PC-9 (cell line): ENCODE measurements around the gene MVB12B.

ENCODE experiments used
- EZH2 ChIP-seq: fragments of 200-600 bp; sonication (generic); IDR thresholded peaks from 2 replicates; pipeline ENCODE4 v1.8.0; 2017; ENCODE audit warnings: antibody characterized with exemption, low read depth
- TF ChIP-seq, protein P1 (sequence below): fragments of 200-600 bp; sonication (generic); conservative IDR thresholded peaks from 2 replicates; pipeline ENCODE4 v1.6.1; 2017; ENCODE audit warnings: mixed run types, antibody characterized with exemption, mild to moderate bottlenecking, moderate library complexity

DNA sequence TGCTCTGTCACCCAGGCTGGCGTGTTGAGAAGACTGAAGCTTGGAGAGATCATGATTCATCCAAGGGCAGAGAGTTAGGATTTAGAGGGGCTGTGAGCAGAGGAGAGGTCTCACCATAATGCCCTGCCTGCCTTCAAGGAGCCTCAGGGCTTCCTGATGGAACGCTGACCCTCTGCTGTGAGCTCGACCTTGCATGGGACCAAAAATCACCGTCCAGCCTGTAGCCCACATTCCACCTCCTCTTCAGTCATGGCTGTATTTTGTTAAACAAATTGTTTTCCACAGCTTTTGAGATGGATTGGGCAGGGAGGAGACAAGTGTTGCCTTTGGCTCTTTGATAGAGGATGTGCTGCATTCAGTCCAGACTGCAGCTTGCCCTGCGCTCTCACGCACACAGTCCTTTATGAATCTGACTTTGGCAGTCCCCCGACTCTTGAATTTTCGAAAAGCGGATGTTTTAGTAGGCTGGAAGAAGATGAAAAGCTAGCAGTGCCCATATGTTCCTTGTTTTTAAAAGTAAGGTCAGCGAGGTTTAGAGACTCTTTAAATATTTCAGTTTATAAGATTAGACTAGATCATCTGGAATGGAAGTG is 79.5 kb downstream of the MVB12B start:
- TF ChIP-seq, protein P1, sequence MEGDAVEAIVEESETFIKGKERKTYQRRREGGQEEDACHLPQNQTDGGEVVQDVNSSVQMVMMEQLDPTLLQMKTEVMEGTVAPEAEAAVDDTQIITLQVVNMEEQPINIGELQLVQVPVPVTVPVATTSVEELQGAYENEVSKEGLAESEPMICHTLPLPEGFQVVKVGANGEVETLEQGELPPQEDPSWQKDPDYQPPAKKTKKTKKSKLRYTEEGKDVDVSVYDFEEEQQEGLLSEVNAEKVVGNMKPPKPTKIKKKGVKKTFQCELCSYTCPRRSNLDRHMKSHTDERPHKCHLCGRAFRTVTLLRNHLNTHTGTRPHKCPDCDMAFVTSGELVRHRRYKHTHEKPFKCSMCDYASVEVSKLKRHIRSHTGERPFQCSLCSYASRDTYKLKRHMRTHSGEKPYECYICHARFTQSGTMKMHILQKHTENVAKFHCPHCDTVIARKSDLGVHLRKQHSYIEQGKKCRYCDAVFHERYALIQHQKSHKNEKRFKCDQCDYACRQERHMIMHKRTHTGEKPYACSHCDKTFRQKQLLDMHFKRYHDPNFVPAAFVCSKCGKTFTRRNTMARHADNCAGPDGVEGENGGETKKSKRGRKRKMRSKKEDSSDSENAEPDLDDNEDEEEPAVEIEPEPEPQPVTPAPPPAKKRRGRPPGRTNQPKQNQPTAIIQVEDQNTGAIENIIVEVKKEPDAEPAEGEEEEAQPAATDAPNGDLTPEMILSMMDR: no peak
- no peak for TF ChIP-seq EZH2
